22Rv1 (cell line): ENCODE measurements around the gene FIBCD1.

Source experiments
- CTCF ChIP-seq: fragments of 450-650 bp; IDR thresholded peaks from 2 replicates; pipeline ENCODE4 v1.5.1; 2017; ENCODE audit warnings: mild to moderate bottlenecking
- ZFX ChIP-seq: fragments of 450-650 bp; IDR thresholded peaks from 2 replicates; pipeline ENCODE4 v1.6.1; 2017; ENCODE audit warnings: antibody characterized with exemption, borderline replicate concordance

- TF ChIP-seq CTCF (no peak), ZFX (no peak)
Measured at GRCh38 chr9:130944510-130945058, 5.5 kb upstream of the FIBCD1 start.
